Smooth muscle cell (in vitro differentiated cells): ENCODE results near the gene PAWR. TPM values are rescaled to one million over a fixed set of nuclear protein-coding genes. Genes with fewer than 3 reads are reported as not detected.

Experiments
- DNase-seq: peaks from one replicate; lab custom pipeline; 2025; ENCODE audit not compliant: unreplicated experiment; lab: John Stamatoyannopoulos, UW
- H2AFZ ChIP-seq: fragments of 200-600 bp; sonication (generic); 2 replicates; pipeline ENCODE4 v1.6.0; 2016; ENCODE audit warnings: antibody characterized with exemption, low read depth, mild to moderate bottlenecking
- H3F3A ChIP-seq: fragments of 200-600 bp; sonication (generic); 2 replicates; pipeline ENCODE4 v1.6.0; 2017; ENCODE audit warnings: antibody characterized with exemption, low read depth
- H3K27ac ChIP-seq: fragments of 200-600 bp; sonication (generic); 2 replicates; pipeline ENCODE4 v1.5.1; 2016; ENCODE audit warnings: low read depth, mild to moderate bottlenecking
- H3K27me3 ChIP-seq: fragments of 200-600 bp; sonication (generic); 2 replicates; pipeline ENCODE4 v1.6.1; 2016; ENCODE audit warnings: low read depth, mild to moderate bottlenecking
- H3K36me3 ChIP-seq: fragments of 200-600 bp; sonication (generic); 2 replicates; pipeline ENCODE4 v1.5.1; 2016; ENCODE audit warnings: low read depth
- H3K4me1 ChIP-seq: fragments of 200-600 bp; sonication (generic); 2 replicates; pipeline ENCODE4 v1.5.1; 2016; ENCODE audit warnings: low read depth
- H3K4me2 ChIP-seq: fragments of 200-600 bp; sonication (generic); 2 replicates; pipeline ENCODE4 v1.6.0; 2016; ENCODE audit warnings: mild to moderate bottlenecking
- H3K4me3 ChIP-seq: fragments of 200-600 bp; sonication (generic); 2 replicates; pipeline ENCODE4 v1.5.1; 2016; ENCODE audit warnings: mild to moderate bottlenecking
- H3K79me2 ChIP-seq: fragments of 200-600 bp; sonication (generic); 2 replicates; pipeline ENCODE4 v1.6.0; 2016; ENCODE audit warnings: low read depth, mild to moderate bottlenecking
- H3K9ac ChIP-seq: fragments of 200-600 bp; sonication (generic); 2 replicates; pipeline ENCODE4 v1.6.0; 2016; ENCODE audit warnings: low read depth
- H3K9me3 ChIP-seq: fragments of 200-600 bp; sonication (generic); replicated peaks from 2 replicates; pipeline ENCODE4 v1.5.1; 2016; ENCODE audit warnings: low read depth
- H4K20me1 ChIP-seq: fragments of 200-600 bp; sonication (generic); 2 replicates; pipeline ENCODE4 v1.6.0; 2016; ENCODE audit warnings: low read depth
- CTCF ChIP-seq: fragments of 200-600 bp; sonication (generic); IDR thresholded peaks from 2 replicates; pipeline ENCODE4 v1.5.1; 2017; ENCODE audit warnings: borderline replicate concordance, mild to moderate bottlenecking, antibody characterized with exemption; ENCODE audit not compliant: insufficient read depth, poor library complexity, severe bottlenecking
- WGBS: methylation state at CpG from one replicate; pipeline ENCODE4 v1.1.7; 2016; ENCODE audit warnings: low lambda C conversion rate; 5-methylcytosine and 5-hydroxymethylcytosine counted together
- polyA plus RNA-seq: library from polyadenylated mRNA; unstranded; fragments of >200 nt; fragmentation: Nextera tagmentation; extraction: Ambion mirVana; gene quantifications from 2 replicates; pipeline ENCODE4 v1.2.1, GENCODE V29; 2016
- total RNA-seq: library from RNA; depleted of rRNA; stranded (reverse); fragments of >200 nt; gene quantifications from 2 replicates; pipeline ENCODE4 v1.2.3, GENCODE V29; 2014

Gene PAWR
- total and polyA plus RNA-seq, 2 experiments from 2014 or later, result 33.1 to 45.4 TPM

GRCh38 chr12:79555028-79555925 lies 135.5 kb downstream of the PAWR start:
- Histone ChIP-seq H3K27me3 (no peaks in the 10 kb centered on the region), H3K4me1 (no peaks in the 10 kb centered on the region), H3K36me3 (no peaks in the 10 kb centered on the region), H3K4me3 (no peak overlapping the region), H3K27ac (no peak overlapping the region), H3F3A (no peaks in the 10 kb centered on the region), H3K9me3 (no peaks in the 10 kb centered on the region), H3K79me2 (no peaks in the 10 kb centered on the region), H3K4me2 (no peak overlapping the region), H2AFZ (no peak overlapping the region), H3K9ac (no peak overlapping the region), H4K20me1 (no peaks in the 10 kb centered on the region)
- DNase-seq, result no peak
- 78% methylated on average over 2 of the region's 3 CpGs for WGBS
- TF ChIP-seq CTCF, result peak; percentile 53

GRCh38 chr12:79553863-79554574 lies 136.7 kb downstream of the PAWR start:
- no peak overlapping the region for H3K4me2 ChIP-seq
- H3K4me1 ChIP-seq, result no peaks in the 10 kb centered on the region
- H2AFZ ChIP-seq, result no peak overlapping the region
- H3K9me3 ChIP-seq, result no peaks in the 10 kb centered on the region
- no peaks in the 10 kb centered on the region for H3K27me3 ChIP-seq
- DNase-seq, result no peak
- H3K4me3 ChIP-seq, result no peak overlapping the region
- TF ChIP-seq CTCF, result no peak
- no peaks in the 10 kb centered on the region for H3K79me2 ChIP-seq
- no peaks in the 10 kb centered on the region for H3F3A ChIP-seq
- H3K36me3 ChIP-seq, result no peaks in the 10 kb centered on the region
- no peaks in the 10 kb centered on the region for H4K20me1 ChIP-seq
- no peak overlapping the region for H3K9ac ChIP-seq
- WGBS, result 99% methylated on average over 24 of the region's 24 CpGs
- H3K27ac ChIP-seq, result no peak overlapping the region

GRCh38 chr12:79552192-79552591 lies 138.6 kb downstream of the PAWR start:
- Histone ChIP-seq H3F3A (no peaks in the 10 kb centered on the region), H3K9me3 (no peaks in the 10 kb centered on the region), H3K36me3 (no peaks in the 10 kb centered on the region), H2AFZ (no peak overlapping the region), H3K27ac (no peak overlapping the region), H3K27me3 (no peaks in the 10 kb centered on the region), H4K20me1 (no peaks in the 10 kb centered on the region), H3K79me2 (no peaks in the 10 kb centered on the region), H3K4me1 (peaks cover 9% of the 10 kb centered on the region), H3K4me2 (no peak overlapping the region), H3K9ac (no peak overlapping the region), H3K4me3 (no peak overlapping the region)
- no peak for TF ChIP-seq CTCF
- WGBS, result 99% methylated on average over 6 of the region's 6 CpGs
- no peak for DNase-seq
